NB4 (cell line): ENCODE data around the gene ATP6V1C2.

ENCODE experiments used
- DNase-seq: peaks from one replicate; pipeline ENCODE4 v3.0.0; 2010; ENCODE audit warnings: low read depth
- H3K4me3 ChIP-seq: one replicate; pipeline ENCODE4 v1.5.1; 2011; ENCODE audit warnings: mild to moderate bottlenecking, low read depth, low read length, moderate library complexity
- CTCF ChIP-seq: IDR thresholded peaks from one replicate; pipeline ENCODE4 v1.5.1; 2012; ENCODE audit warnings: low read depth, low read length
- MAX ChIP-seq: IDR thresholded peaks from 2 replicates; pipeline ENCODE4 v1.6.1; 2011; ENCODE audit warnings: low read depth, low read length
- MYC ChIP-seq: IDR thresholded peaks from 2 replicates; pipeline ENCODE4 v1.6.1; 2011; ENCODE audit warnings: low read depth, low read length
- POLR2A ChIP-seq: IDR thresholded peaks from 2 replicates; pipeline ENCODE4 v1.6.1; 2011; ENCODE audit warnings: mild to moderate bottlenecking; ENCODE audit not compliant: insufficient read length; ENCODE audit errors: extremely low read depth

Gene ATP6V1C2

GRCh38 chr2:10775831-10776230 lies 54.4 kb downstream of the ATP6V1C2 start:
- TF ChIP-seq MAX (no peak), CTCF (no peak), POLR2A (no peak), MYC (no peak)

GRCh38 chr2:10776231-10776977 lies 55.0 kb downstream of the ATP6V1C2 start:
- TF ChIP-seq CTCF (no peak), POLR2A (no peak), MAX (no peak), MYC (no peak)
- no peak for DNase-seq
- no peak overlapping the region for H3K4me3 ChIP-seq

More at GRCh38 chr2:10775831-10776230, 54.4 kb downstream of the ATP6V1C2 start:
- no peak for DNase-seq
- no peak overlapping the region for H3K4me3 ChIP-seq

GRCh38 chr2:10777111-10777841 lies 55.8 kb downstream of the ATP6V1C2 start:
- no peak for DNase-seq
- TF ChIP-seq POLR2A (no peak), CTCF (no peak), MAX (no peak), MYC (no peak)
- H3K4me3 ChIP-seq, result no peak overlapping the region

- H3K4me3 ChIP-seq, result no peak overlapping the region
- no peak for DNase-seq
- TF ChIP-seq CTCF (no peak), MYC (no peak), MAX (no peak), POLR2A (no peak)
Measured at GRCh38 chr2:10777842-10778723, 56.7 kb downstream of the ATP6V1C2 start.

- no peak overlapping the region for H3K4me3 ChIP-seq
- no peak for TF ChIP-seq MAX
- no peak for DNase-seq
Measured at GRCh38 chr2:10778724-10779115, 57.3 kb downstream of the ATP6V1C2 start.
